Esophagus (tissue), 2 donors: ENCODE results near the gene WIPI1. TPM values are rescaled to one million over a fixed set of nuclear protein-coding genes. Genes with fewer than 3 reads are reported as not detected.
A peak's percentile ranks its signal among the peaks of the same experiment; 100 is the strongest.

Experiments
- H3K27ac ChIP-seq, 2 donors: one replicate each; pipeline ENCODE4 v1.5.1; 2013; ENCODE audit warnings: low read depth in 2 of 2, mild to moderate bottlenecking in 2 of 2, inconsistent platforms in 1 of 2, low read length in 1 of 2, moderate library complexity in 1 of 2
- H3K27me3 ChIP-seq, 2 donors: one replicate each; pipeline ENCODE4 v1.6.1; 2013; ENCODE audit warnings: low read length in 2 of 2, control low read depth in 1 of 2, mild to moderate bottlenecking in 1 of 2; ENCODE audit not compliant: insufficient read depth in 2 of 2, control insufficient read depth in 1 of 2
- H3K36me3 ChIP-seq, 2 donors: one replicate each; pipeline ENCODE4 v1.6.1; 2013; ENCODE audit warnings: low read length in 1 of 2; ENCODE audit not compliant: control insufficient read depth in 2 of 2, insufficient read depth in 2 of 2
- H3K4me1 ChIP-seq, 2 donors: one replicate each; pipeline ENCODE4 v1.6.1; 2013; ENCODE audit warnings: low read length in 1 of 2; ENCODE audit not compliant: control insufficient read depth in 2 of 2, insufficient read depth in 2 of 2
- H3K4me3 ChIP-seq, 2 donors: one replicate each; pipeline ENCODE4 v1.5.1; 2013; ENCODE audit warnings: low read length in 2 of 2, mild to moderate bottlenecking in 2 of 2, low read depth in 1 of 2, moderate library complexity in 1 of 2
- H3K9me3 ChIP-seq, 2 donors: one replicate each; pipeline ENCODE4 v1.6.1; 2013; ENCODE audit warnings: mild to moderate bottlenecking in 2 of 2, low read depth in 1 of 2, low read length in 1 of 2, moderate library complexity in 1 of 2; ENCODE audit not compliant: control insufficient read depth in 2 of 2, insufficient read depth in 1 of 2
- WGBS, 2 donors: extraction: QIAGEN DNeasy Blood & Tissue Kit; methylation state at CpG; one replicate each; pipeline ENCODE4 v1.1.7; 2013; 5-methylcytosine and 5-hydroxymethylcytosine counted together
- polyA plus RNA-seq, 2 donors: library from polyadenylated mRNA; stranded (reverse); fragments of 200-250 nt; gene quantifications; one replicate each; pipeline ENCODE4 v1.2.3, GENCODE V29; 2013
- donor health status: healthy with polysubstance abuse.
- donor health status: Bipolar disorder and iron deficiency.

The WIPI1 gene
- polyA plus RNA-seq, 2 donors, result 10.8 to 22.4 TPM

DNA sequence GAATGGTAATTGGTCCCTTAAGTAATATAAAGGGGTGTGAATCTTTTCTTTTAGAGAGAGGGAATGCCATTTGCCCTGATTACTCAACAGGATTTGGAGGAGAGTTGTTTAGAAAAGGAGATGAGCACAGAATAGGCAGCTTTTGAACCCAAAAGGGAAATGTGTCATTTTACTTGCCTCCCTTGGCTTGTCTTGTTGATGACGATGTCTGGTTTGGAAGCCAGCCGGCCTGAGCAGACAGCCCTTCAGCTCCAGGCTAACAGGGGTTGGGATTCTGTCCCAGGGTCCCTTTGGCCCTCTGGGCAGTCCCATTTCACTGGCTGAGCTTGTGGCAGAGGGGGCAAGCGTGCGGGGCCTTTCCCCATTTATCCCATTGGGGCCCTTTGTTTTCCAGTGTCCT lies 32.6 kb upstream of the WIPI1 start:
- Histone ChIP-seq H3K4me3 (no peak overlapping the region), H3K27ac (no peak overlapping the region), H3K4me1 (no peaks in the 10 kb centered on the region), H3K36me3 (no peaks in the 10 kb centered on the region), H3K9me3 (no peaks in the 10 kb centered on the region), H3K27me3 (peaks cover 0 to 3% of the 10 kb centered on the region in 2 donors)
- 78 to 81% methylated on average over 4 of the region's 4 CpGs for WGBS, 2 donors

DNA sequence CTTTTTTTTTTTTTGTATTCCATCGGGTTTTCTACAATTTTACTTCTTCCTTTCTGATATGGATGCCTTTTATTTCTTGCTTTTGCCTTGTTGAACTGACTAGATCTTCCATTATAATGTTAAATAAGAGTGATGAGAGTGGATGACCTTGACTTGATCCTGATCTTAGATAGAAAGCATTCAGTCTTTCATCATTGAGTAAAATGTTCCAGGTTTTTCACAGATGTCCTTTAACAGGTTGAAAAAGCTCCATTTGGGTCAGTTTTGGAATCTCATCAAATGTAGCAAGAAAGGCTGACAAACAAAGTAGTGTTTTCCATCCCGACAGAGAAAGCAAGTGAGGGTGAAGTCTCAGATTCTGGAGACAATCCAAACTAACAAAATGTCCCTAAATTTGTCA lies 27.2 kb upstream of the WIPI1 start:
- no peaks in the 10 kb centered on the region for H3K4me1 ChIP-seq
- WGBS, 2 donors, result 43 to 54% methylated on average over 2 of the region's 2 CpGs
- H3K36me3 ChIP-seq, result no peaks in the 10 kb centered on the region
- peaks cover 0 to 3% of the 10 kb centered on the region in 2 donors for H3K27me3 ChIP-seq
- H3K27ac ChIP-seq, result no peak overlapping the region
- H3K4me3 ChIP-seq, result no peak overlapping the region
- H3K9me3 ChIP-seq, result no peaks in the 10 kb centered on the region

DNA sequence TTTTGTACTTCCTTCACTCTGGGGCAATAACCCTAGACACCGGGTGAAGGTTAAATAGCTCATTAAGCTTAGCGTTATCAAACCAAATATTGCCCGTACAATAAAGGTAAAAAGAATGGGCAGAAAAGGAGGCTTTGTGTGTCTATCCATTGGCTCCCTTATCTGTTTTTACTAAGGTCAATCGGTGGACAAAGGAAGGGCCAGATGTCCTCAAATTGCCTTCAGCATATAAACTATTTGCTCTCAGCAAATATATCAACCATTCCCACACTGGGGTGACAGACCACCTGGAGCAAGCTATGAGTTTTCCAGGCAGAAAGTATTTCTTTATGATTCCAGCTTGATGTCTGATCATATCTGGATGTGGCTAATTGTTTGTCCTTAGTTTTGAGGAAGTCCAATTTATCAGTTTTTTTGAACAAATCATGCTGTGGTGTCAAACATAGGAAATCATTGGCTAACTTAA lies 25.3 kb upstream of the WIPI1 start:
- H3K9me3 ChIP-seq, result no peaks in the 10 kb centered on the region
- H3K27me3 ChIP-seq, result peaks cover 0 to 3% of the 10 kb centered on the region in 2 donors
- no peak overlapping the region for H3K27ac ChIP-seq
- no peaks in the 10 kb centered on the region for H3K36me3 ChIP-seq
- WGBS, 2 donors, result 47 to 58% methylated on average over 4 of the region's 4 CpGs
- H3K4me3 ChIP-seq, result no peak overlapping the region
- H3K4me1 ChIP-seq, result no peaks in the 10 kb centered on the region

DNA sequence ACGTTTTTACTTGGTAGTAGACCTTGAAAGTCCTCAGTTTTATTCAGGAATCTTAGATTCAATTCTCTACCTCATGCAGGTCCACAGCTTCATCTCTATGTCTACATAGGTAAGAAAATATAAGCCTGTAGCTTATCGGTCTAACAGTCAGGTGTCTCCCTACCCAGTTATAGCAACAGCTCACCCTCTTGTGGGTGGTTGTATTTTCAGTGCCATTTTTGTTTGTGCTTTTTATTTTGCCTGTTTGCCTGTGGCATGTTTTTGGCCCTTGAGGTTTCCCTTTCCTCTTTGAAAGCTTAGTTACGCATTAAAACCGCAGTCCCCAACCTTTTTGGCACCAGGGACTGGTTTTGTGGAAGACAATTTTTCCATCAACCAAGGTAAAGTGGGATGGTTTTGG lies 23.6 kb upstream of the WIPI1 start:
- WGBS, 2 donors, result 82 to 85% methylated on average over 4 of the region's 4 CpGs
- no peaks in the 10 kb centered on the region for H3K36me3 ChIP-seq
- peaks cover 0 to 3% of the 10 kb centered on the region in 2 donors for H3K27me3 ChIP-seq
- H3K27ac ChIP-seq, result no peak overlapping the region
- no peak overlapping the region for H3K4me3 ChIP-seq
- no peaks in the 10 kb centered on the region for H3K9me3 ChIP-seq
- H3K4me1 ChIP-seq, result no peaks in the 10 kb centered on the region

DNA sequence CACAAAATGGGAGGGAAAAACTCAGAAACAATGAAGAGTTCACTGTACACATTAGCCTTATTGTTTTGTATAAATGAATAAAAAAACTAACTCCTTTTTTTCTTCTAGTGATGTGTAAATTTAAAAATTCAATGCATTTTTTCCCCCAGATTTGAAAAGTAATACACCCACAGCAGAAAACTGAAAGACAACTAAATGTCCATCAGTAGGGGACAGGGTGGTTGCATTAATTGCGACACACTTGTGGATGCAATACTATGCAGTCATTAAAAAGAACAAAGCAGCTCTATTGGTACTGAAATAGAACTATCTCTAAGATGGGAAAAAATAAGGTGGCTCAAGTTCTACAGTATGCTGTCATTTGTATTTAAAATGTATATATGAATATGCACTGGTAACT lies 13.7 kb upstream of the WIPI1 start:
- Histone ChIP-seq H3K27ac (no peak overlapping the region), H3K4me3 (no peak overlapping the region), H3K36me3 (no peaks in the 10 kb centered on the region), H3K4me1 (peaks cover 0 to 1% of the 10 kb centered on the region in 2 donors), H3K9me3 (no peaks in the 10 kb centered on the region), H3K27me3 (no peaks in the 10 kb centered on the region)
- 92 to 98% methylated on average over 1 of the region's 1 CpG for WGBS, 2 donors

DNA sequence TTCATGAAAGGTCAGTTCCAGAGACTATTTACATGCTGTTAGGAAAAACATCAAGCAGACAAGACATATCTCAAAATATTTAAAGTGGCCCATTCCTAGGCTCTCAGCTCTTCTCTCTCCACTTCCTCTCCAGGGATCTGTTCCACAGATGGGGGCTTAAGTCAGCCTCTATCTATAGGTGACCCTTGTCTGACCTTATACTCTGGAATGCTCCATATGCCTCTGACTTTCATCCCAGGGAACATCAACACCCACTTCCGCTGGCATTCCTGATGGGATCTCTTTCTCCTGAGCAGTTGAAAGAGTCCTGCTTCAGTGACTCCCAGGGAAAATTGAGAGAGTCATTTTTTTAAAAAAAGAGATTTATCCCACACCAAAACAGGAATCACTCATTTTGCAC lies 11.5 kb upstream of the WIPI1 start:
- Histone ChIP-seq H3K36me3 (no peaks in the 10 kb centered on the region), H3K27ac (no peak overlapping the region), H3K4me3 (no peak overlapping the region), H3K4me1 (peaks cover 0 to 3% of the 10 kb centered on the region in 2 donors), H3K27me3 (no peaks in the 10 kb centered on the region), H3K9me3 (no peaks in the 10 kb centered on the region)
- 78 to 86% methylated on average over 1 of the region's 1 CpG for WGBS, 2 donors

DNA sequence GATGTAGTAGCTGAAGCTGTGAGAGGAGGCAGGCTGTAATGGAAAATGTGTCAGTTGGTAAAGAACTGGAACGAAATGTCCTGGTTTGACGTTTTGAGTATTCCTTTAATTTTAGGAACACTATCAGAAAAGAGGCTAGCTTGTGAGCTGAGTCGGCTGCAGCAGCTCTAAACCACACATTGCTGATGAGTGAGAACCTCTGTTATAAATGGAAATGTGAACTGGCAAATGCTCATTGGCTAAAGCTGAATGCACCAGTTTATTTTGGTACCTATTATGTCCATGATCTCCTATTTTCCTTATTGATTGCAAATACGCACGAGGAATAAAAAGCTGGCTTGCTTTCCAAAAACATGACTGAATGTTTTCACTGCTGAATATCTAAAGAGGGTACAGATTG lies 11.0 kb upstream of the WIPI1 start:
- no peaks in the 10 kb centered on the region for H3K27me3 ChIP-seq

DNA sequence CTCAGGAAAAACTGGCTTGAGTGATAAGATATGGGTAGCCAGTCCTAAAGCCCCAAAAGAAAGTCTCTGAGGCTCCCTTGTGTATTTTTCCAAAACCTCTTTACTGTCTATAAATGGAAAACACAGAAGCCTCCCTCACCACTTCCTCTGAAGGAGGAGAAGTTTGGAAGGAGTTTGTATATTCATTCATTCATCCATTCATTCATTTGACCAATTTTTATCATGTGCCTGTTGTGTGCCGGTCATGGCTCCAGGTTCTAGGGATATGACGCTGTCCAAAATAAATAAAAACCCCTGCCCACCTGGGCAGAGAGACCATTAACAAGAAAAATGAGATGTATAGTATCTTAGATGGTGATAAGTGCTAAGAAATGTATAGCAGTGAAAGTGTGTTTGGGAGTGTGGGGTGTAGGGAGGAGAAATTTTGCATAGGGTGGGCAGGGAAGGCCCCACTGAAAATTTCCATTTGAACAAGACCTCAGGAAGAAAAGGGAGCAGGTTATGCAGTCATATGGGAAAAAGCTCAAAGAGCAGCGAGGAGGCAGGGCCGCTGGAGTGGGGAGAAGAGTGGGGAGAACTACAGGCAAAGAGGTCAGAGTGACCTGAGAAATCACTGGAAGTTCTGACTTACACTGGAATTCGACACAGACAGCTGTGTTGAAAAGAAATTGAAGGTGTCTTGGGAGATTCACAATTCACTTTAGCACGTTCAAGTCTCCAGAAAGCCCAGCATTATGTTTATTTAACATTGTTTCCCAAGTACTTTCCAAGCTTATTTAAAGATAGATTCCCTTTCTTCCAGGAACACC lies 6.1 kb upstream of the WIPI1 start:
- Histone ChIP-seq H3K9me3 (no peaks in the 10 kb centered on the region), H3K36me3 (no peaks in the 10 kb centered on the region), H3K27ac (no peak overlapping the region), H3K27me3 (no peaks in the 10 kb centered on the region), H3K4me1 (peaks cover 2 to 10% of the 10 kb centered on the region in 2 donors), H3K4me3 (no peak overlapping the region)
- 54 to 55% methylated on average over 6 of the region's 6 CpGs for WGBS, 2 donors

More for the DNA sequence above, 11.0 kb upstream of the WIPI1 start:
- 51 to 67% methylated on average over 5 of the region's 5 CpGs for WGBS, 2 donors
- Histone ChIP-seq H3K27ac (no peak overlapping the region), H3K9me3 (no peaks in the 10 kb centered on the region), H3K36me3 (no peaks in the 10 kb centered on the region), H3K4me1 (peaks cover 0 to 3% of the 10 kb centered on the region in 2 donors), H3K4me3 (no peak overlapping the region)

DNA sequence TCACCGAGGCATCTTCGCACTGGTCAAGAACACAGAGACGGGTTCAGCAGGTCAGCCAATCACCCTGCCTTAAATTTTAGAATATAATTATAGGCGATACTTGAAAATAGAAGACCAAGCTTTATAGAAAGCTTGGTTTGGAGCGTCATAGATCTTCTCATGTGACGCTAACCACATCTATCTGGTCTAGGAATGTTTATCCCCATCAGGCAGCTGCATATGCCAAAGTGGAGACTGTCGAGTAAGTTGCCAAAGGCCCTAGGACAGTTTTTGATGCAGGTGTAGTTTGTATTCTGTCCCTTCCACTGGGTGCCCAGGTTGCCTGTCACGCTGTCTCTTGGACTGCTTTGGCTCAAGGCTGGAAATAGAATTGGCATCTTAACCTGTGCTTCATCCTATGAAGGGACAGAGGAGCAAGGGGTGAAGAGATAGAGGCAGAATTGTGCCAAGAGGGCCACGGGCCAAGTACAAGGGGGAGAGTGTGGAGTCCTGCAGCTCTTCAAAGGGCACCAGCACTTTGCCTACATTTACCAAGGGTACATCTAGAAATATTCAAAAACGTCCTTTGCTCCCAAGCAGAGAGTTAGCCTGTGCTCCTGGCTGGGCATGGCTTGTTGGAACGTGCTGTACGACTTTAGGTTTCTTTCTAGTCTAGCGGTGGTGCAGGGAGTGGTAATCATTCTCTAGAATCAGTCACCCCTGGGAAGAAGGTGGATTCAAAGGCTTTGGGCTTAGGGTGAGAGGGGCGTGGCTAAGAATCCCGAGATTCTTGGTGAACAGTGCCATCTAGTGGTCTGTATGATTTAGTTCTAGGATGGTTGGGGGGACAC lies 5.3 kb upstream of the WIPI1 start:
- Histone ChIP-seq H3K9me3 (no peaks in the 10 kb centered on the region), H3K4me1 (peaks cover 2 to 10% of the 10 kb centered on the region in 2 donors), H3K27me3 (no peaks in the 10 kb centered on the region), H3K27ac (peak overlapping the region; percentile 57 to 62), H3K4me3 (no peak overlapping the region), H3K36me3 (no peaks in the 10 kb centered on the region)
- WGBS, 2 donors, result 41 to 44% methylated on average over 15 of the region's 15 CpGs
